ENCODE measurements around the gene GLYR1.
A peak's percentile ranks its signal among the peaks of the same experiment; 100 is the strongest.

GLYR1 gene

GRCh38 chr16:4768549-4769305, 78.4 kb downstream of the GLYR1 start:
- no peak for DNase-seq
- Histone ChIP-seq H3K36me3 (peaks cover 16% of the 10 kb centered on the region), H3K4me3 (ENCODE audit: low read depth, low read length) (no peak overlapping the region), H3K27me3 (ENCODE audit: insufficient read depth, low read depth, severe bottlenecking) (no peaks in the 10 kb centered on the region), H3K9me3 (ENCODE audit: severe bottlenecking) (no peaks in the 10 kb centered on the region), H3K27ac (no peak overlapping the region)
- TF ChIP-seq CTCF (IDR thresholded peaks at IDR 0.05; ENCODE audit: low read depth, low read length), result no peak

GRCh38 chr16:4767872-4768548, 79.1 kb downstream of the GLYR1 start:
- Histone ChIP-seq H3K27ac (no peak overlapping the region), H3K36me3 (peaks cover 22% of the 10 kb centered on the region), H3K9me3 (ENCODE audit: severe bottlenecking) (no peaks in the 10 kb centered on the region), H3K4me3 (ENCODE audit: low read depth, low read length) (no peak overlapping the region), H3K27me3 (ENCODE audit: insufficient read depth, low read depth, severe bottlenecking) (no peaks in the 10 kb centered on the region)
- DNase-seq, result no peak
- TF ChIP-seq CTCF (IDR thresholded peaks at IDR 0.05; ENCODE audit: low read depth, low read length), result no peak

- peak within 1 kb of the TSS; percentile 77 for H3K27ac ChIP-seq
- H3K9me3 ChIP-seq (ENCODE audit: severe bottlenecking), result no peaks in the 10 kb centered on the region
- peak; percentile 98 for DNase-seq
- no peaks in the 10 kb centered on the region for H3K27me3 ChIP-seq (ENCODE audit: insufficient read depth, low read depth, severe bottlenecking)
- H3K36me3 ChIP-seq, result peaks cover 31% of the 10 kb centered on the region
- no peak for TF ChIP-seq CTCF (IDR thresholded peaks at IDR 0.05; ENCODE audit: low read depth, low read length)
- H3K4me3 ChIP-seq (ENCODE audit: low read depth, low read length), result peak within 1 kb of the TSS; percentile 93
These were observed 80.0 kb downstream of the GLYR1 start, which contains the start of gene ZNF500 for GRCh38 chr16:4766875-4767628. ZNF500 (minus strand) TSS chr16:4767162; CDS start chr16:4765978, 1,184 bp downstream.

GRCh38 chr16:4765511-4766474, 81.3 kb downstream of the GLYR1 start:
- no peak for DNase-seq
- Histone ChIP-seq H3K27ac (peak overlapping the region; percentile 77), H3K9me3 (ENCODE audit: severe bottlenecking) (no peaks in the 10 kb centered on the region), H3K36me3 (peaks cover 41% of the 10 kb centered on the region), H3K4me3 (ENCODE audit: low read depth, low read length) (peak overlapping the region; percentile 93), H3K27me3 (ENCODE audit: insufficient read depth, low read depth, severe bottlenecking) (no peaks in the 10 kb centered on the region)
- TF ChIP-seq CTCF (IDR thresholded peaks at IDR 0.05; ENCODE audit: low read depth, low read length), result no peak

GRCh38 chr16:4763791-4764190, 83.3 kb downstream of the GLYR1 start:
- H3K36me3 ChIP-seq, result peaks cover 61% of the 10 kb centered on the region
- no peak overlapping the region for H3K4me3 ChIP-seq (ENCODE audit: low read depth, low read length)
- no peak for TF ChIP-seq CTCF (IDR thresholded peaks at IDR 0.05; ENCODE audit: low read depth, low read length)
- H3K27me3 ChIP-seq (ENCODE audit: insufficient read depth, low read depth, severe bottlenecking), result no peaks in the 10 kb centered on the region
- no peak overlapping the region for H3K27ac ChIP-seq
- no peak for DNase-seq
- H3K9me3 ChIP-seq (ENCODE audit: severe bottlenecking), result no peaks in the 10 kb centered on the region
